ENCODE data around the gene ANKZF1.
A peak's percentile ranks its signal among the peaks of the same experiment; 100 is the strongest.

- no peak for TF ChIP-seq CTCF (IDR thresholded peaks at IDR 0.05)
- peak in 1 of 2 donors; percentile 63 for TF ChIP-seq POLR2A (IDR thresholded peaks at IDR 0.05)
Observed at GRCh38 chr2:219279151-219279915, 49.7 kb downstream of the ANKZF1 start, which contains the start of gene DNAJB2.
